KOPT-K1 (cell line): ENCODE results near the gene ZNF532.
"Not testable (repeated sequence)": the region's sequence is repeated elsewhere in the genome, so short reads cannot be mapped to it uniquely, and the experiment has no call there.

Source experiments
- H3K27ac ChIP-seq: fragments of 200-600 bp; sonication (generic); 2 replicates; pipeline ENCODE4 v1.5.1; 2016; ENCODE audit warnings: antibody characterized with exemption, mild to moderate bottlenecking, low read depth, low read length; ENCODE audit not compliant: poor library complexity, severe bottlenecking
- H3K36me3 ChIP-seq: fragments of 200-600 bp; sonication (generic); 2 replicates; pipeline ENCODE4 v1.5.1; 2017; ENCODE audit warnings: antibody characterized with exemption, mild to moderate bottlenecking, low read length, moderate library complexity; ENCODE audit not compliant: insufficient read depth
- H3K9me3 ChIP-seq: fragments of 200-600 bp; sonication (generic); 2 replicates; pipeline ENCODE4 v1.5.1; 2017; ENCODE audit warnings: antibody characterized with exemption, low read length, mild to moderate bottlenecking; ENCODE audit not compliant: insufficient read depth, poor library complexity, severe bottlenecking

Gene ZNF532

DNA sequence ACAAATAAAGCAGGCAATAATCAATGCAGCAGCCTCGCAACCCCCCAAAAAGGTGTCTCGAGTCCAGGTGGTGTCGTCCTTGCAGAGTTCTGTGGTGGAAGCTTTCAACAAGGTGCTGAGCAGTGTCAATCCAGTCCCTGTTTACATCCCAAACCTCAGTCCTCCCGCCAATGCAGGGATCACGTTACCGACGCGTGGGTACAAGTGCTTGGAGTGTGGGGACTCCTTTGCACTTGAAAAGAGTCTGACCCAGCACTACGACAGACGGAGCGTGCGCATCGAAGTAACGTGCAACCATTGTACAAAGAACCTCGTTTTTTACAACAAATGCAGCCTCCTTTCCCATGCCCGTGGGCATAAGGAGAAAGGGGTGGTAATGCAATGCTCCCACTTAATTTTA lies 55.3 kb downstream of the ZNF532 start:
- H3K27ac ChIP-seq, H3K36me3 ChIP-seq, H3K9me3 ChIP-seq: not testable (repeated sequence)

DNA sequence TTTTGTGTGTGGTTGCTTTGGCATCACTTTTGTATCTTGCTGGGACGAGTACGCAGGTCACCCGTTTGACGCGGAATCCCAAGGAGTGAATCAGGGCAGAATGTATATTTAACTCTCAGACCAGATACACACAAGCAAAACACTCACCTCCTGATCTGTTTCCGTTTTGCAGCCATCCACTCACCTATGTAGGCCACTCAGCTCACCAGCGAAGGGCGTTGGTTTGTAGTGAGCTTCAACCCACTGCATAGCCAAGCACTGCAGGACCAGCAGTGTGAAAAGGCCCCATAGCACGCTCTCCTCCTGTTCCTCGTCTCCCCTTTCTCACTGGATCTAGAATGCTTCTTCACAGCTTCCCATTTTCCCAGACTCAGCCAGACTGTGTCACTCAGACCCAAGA lies 58.3 kb downstream of the ZNF532 start:
- Histone ChIP-seq H3K27ac (no peak overlapping the region), H3K9me3 (no peaks in the 10 kb centered on the region), H3K36me3 (no peaks in the 10 kb centered on the region)

DNA sequence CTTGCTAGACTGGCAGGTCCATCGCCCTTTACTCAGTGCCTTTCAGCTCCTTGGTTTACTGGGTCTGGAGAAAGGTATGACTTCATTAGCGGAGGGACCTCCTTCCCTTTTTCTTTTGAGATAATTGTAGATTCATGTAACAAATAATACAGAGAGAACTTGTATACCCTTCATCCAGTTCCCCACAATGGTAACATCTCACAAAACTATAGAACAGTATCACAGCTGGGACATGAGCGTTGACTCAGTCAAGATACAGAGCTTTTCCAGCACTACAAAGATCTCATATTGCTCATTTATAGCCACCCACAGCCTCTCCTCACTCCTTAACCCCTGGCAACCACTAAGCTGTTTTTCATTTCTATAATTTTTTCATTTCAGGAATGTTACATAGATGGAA lies 59.8 kb downstream of the ZNF532 start:
- Histone ChIP-seq H3K27ac (no peak overlapping the region), H3K36me3 (no peaks in the 10 kb centered on the region), H3K9me3 (no peaks in the 10 kb centered on the region)

DNA sequence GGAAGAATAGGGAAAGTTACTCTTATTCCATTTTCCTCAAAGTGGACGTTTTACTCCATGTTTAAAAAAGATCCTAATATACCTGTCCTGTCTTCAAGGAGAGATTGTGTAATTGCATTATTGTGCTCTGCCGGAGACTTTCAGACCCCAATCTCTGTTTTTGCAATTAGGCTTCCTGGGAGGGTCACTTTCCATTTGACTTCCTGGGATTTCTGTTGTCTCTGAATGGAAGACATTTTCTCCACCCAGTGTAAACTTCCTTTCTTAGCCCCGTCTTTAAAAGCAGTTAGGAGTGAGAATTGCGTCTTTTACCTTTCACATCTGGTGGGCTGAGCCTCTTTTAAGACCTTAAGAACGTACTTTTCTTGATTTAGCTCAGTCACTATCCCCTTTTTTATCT lies 63.0 kb downstream of the ZNF532 start:
- Histone ChIP-seq H3K36me3 (no peaks in the 10 kb centered on the region), H3K27ac (no peak overlapping the region), H3K9me3 (no peaks in the 10 kb centered on the region)

- Histone ChIP-seq H3K36me3 (no peaks in the 10 kb centered on the region), H3K27ac (no peak overlapping the region), H3K9me3 (no peaks in the 10 kb centered on the region)
These were observed 63.7 kb downstream of the ZNF532 start for GRCh38 chr18:58928386-58928785.

- Histone ChIP-seq H3K9me3 (no peaks in the 10 kb centered on the region), H3K27ac (no peak overlapping the region), H3K36me3 (no peaks in the 10 kb centered on the region)
These were observed 64.5 kb downstream of the ZNF532 start for GRCh38 chr18:58929206-58929605.

- H3K27ac ChIP-seq: no peak overlapping the region
These were observed 69.7 kb downstream of the ZNF532 start for GRCh38 chr18:58934356-58934755.

GRCh38 chr18:58934933-58935577 lies 70.4 kb downstream of the ZNF532 start:
- no peak overlapping the region for H3K27ac ChIP-seq
- no peaks in the 10 kb centered on the region for H3K36me3 ChIP-seq
- H3K9me3 ChIP-seq: no peaks in the 10 kb centered on the region

More at GRCh38 chr18:58934356-58934755, 69.7 kb downstream of the ZNF532 start:
- no peaks in the 10 kb centered on the region for H3K36me3 ChIP-seq
- no peaks in the 10 kb centered on the region for H3K9me3 ChIP-seq

DNA sequence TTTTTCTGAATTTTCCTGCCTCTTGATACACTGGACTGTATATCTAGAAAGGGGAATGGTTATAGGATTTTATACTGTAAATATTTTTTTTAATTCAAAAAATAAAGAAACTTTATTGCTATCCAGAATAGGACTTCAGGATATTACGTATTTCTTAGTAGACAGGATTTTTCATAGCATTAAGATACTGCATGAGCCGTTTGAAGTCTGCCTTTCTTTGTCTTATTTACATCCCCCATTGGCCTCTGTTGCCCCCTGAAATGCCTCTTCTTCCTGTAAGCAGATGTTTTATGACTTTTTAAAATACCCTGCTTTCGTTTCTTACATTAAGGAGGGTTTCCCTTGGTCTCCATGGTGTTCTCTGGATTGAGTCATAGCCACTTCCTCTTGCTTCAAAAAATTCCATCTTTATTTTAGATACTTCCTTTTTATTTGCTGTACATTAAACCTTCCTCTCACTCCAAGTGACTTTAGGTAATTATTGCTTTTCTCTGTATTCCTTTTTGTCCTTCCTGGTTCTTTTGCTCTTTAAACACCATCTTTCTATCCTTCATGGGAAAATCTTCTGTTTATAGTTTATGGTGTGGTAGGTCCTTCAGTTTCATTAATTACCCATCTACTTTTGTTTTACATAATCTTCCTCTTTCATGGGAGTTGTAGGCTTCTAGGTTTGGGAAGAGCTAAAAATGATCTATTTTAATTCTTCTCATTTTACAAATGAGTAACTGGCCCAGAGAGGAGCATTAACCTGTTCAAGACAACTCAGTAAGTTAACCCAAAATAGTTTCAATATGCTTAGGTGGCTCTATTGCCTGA lies 72.6 kb downstream of the ZNF532 start:
- Histone ChIP-seq H3K36me3 (no peaks in the 10 kb centered on the region), H3K9me3 (no peaks in the 10 kb centered on the region), H3K27ac (no peak overlapping the region)

DNA sequence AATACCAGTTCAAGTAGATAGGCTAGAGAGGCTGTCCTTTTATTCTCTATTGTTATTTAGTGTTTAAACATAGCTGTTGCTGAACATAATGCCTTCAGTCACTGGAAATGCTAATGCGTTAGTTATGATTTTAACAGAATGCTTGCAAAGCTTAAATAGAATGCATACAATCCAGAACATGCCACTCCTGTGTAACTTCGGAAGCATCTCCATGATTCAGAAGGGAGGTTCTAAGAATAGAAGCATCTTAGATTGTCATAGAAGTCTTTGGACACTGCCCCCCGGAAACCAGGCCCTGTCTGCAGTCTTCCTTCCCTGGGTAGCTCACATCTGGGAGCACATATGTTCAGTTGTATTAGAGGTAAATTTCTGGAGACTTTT lies 73.2 kb downstream of the ZNF532 start:
- Histone ChIP-seq H3K9me3 (no peaks in the 10 kb centered on the region), H3K27ac (no peak overlapping the region), H3K36me3 (no peaks in the 10 kb centered on the region)

DNA sequence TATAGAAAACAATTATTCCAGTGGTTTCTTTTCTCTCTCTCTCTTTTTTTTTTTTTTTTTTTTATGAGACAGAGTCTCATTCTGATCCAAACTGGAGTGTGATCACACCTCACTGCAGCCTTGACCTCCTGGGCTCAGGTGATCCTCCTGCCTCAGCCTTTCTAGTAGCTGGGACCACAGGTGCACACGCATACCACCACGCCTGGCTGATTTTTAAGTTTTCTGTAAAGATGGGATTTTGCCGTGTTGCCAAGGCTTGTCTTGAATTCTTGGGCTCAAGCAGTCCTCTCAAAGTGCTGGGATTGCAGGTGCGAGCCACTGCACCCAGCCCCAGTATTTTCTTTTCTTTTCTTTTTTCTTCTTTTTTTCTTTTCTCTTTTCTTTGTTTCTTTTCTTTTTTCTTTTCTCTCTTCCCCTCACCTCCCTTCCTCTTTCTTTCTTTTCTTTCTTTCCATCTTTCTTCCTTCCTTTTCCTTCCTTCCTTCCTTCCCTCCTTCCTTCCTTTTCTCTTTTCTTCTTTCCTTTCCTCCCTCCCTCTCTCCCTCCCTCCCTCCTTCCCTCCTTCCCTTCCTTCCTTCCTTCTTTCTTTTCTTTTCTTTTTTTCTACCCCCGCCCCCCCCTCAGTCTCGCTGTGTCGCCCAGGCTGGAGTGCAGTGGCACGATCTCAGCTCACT lies 76.9 kb downstream of the ZNF532 start:
- H3K27ac ChIP-seq: no peak overlapping the region
- no peaks in the 10 kb centered on the region for H3K9me3 ChIP-seq
- no peaks in the 10 kb centered on the region for H3K36me3 ChIP-seq

- no peak overlapping the region for H3K27ac ChIP-seq
- H3K36me3 ChIP-seq: no peaks in the 10 kb centered on the region
- H3K9me3 ChIP-seq: no peaks in the 10 kb centered on the region
These were observed 79.2 kb downstream of the ZNF532 start for GRCh38 chr18:58943896-58944295.

DNA sequence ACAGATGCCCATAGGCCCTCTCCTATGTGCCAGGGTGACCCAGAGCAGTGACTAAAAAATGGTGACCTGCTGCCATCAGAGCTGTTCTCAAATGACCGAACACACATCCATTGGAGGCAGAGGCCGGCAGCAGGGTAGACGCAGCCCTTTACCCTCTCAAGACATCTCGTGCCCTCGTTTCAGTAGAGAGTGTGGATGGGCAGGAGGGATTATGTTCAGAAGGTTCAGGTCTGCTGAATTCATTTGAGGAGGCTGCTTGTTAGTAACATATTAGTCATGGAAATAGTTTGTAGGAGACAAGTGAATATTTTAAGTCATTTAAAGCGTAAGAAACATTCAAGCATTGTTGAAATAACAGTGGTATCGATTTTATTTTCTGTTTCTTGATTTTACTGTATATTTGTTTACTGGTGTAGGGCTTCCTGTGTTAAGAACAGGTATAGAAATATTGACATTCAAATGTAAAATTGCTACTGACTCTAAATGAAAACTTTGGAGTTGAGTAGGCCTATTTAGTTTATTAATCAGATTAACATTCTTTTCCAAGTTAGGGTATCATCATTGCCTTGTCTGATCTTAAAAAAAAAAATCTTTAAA lies 82.6 kb downstream of the ZNF532 start:
- H3K36me3 ChIP-seq: no peaks in the 10 kb centered on the region

DNA sequence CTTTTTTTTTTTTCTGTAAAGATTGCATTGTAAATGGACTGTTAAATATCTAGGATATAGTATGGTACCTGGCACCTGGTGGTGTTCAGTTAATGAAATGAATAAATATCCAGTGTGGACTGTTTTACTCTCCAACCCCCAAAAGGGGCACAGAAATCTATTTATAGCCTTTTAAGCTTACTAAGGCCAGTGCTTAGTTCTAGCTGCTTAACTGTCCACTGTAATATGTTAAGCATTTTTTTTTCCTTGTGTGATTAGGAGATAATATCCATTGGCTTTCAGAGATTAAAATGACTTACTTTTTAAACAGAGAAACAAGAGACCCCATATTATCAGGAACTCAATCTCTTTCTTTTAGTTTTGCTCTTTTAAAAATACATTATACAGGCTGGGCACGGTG lies 84.4 kb downstream of the ZNF532 start:
- Histone ChIP-seq H3K9me3 (no peaks in the 10 kb centered on the region), H3K36me3 (no peaks in the 10 kb centered on the region), H3K27ac (no peak overlapping the region)

More for the DNA sequence above, 82.6 kb downstream of the ZNF532 start:
- Histone ChIP-seq H3K27ac (no peak overlapping the region), H3K9me3 (no peaks in the 10 kb centered on the region)

- H3K36me3 ChIP-seq: no peaks in the 10 kb centered on the region
- H3K27ac ChIP-seq: no peak overlapping the region
These were observed 87.5 kb downstream of the ZNF532 start for GRCh38 chr18:58951986-58952702.

More at GRCh38 chr18:58951986-58952702, 87.5 kb downstream of the ZNF532 start:
- H3K9me3 ChIP-seq: no peaks in the 10 kb centered on the region
